Measurements from ENCODE around the gene HNRNPA2B1. TPM values are rescaled to one million over a fixed set of nuclear protein-coding genes. Genes with fewer than 3 reads are reported as not detected.

The HNRNPA2B1 gene
- total RNA-seq, 2 donors from 2014 or later: 913 to 1,007 TPM

DNA sequence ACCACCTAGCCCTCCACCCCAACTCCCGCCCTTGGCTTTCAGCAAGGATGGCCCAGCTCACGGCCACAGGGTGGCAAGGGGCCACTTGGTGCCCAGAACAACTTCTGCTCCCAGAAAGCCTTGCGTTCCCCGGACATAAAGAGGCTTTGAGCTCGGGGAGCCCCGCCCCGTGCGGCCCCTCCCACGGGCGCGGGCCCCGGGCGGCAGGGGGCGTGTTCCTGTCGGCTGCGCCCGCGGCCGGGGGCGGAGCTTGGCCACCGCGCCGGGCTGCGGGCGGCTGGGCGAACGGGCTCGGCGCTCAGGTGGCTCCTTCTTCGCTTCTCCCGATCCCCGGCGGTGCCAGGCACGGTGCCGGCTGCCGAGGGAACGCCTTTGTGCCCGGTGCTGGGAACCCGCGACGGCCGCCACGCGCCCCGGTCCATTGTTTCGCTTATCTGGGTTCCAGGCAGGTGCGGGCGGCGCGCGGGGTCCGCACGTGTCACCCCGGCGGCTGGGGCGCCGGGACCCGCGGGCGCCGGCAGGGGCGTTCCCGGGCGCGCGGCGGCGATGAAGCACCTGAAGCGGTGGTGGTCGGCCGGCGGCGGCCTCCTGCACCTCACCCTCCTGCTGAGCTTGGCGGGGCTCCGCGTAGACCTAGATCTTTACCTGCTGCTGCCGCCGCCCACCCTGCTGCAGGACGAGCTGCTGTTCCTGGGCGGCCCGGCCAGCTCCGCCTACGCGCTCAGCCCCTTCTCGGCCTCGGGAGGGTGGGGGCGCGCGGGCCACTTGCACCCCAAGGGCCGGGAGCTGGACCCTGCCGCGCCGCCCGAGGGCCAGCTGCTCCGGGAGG is 48.4 kb downstream of the HNRNPA2B1 start, which contains the start of gene NFE2L3:
TSS of gene NFE2L3 (plus strand) at position 246 of the 829 bp plus-strand sequence. CDS start at position 547, 301 bp downstream.
- Mint-ChIP-seq H3K4me3 (peak within 1 kb of the TSS; percentile 90), H3K36me3 (ENCODE audit: low read depth) (peaks cover 8% of the 10 kb centered on the region), H3K27ac (peak within 1 kb of the TSS; percentile 88), H3K9me3 (peaks cover 12% of the 10 kb centered on the region), H3K27me3 (ENCODE audit: insufficient read depth) (no peaks in the 10 kb centered on the region), H3K4me1 (peaks cover 35% of the 10 kb centered on the region)
- WGBS, 2 experiments (ENCODE audit: insufficient coverage in 1 of 2, insufficient read length in 1 of 2): 0 to 1% methylated on average over 8 to 95 of the region's 95 CpGs
- Histone ChIP-seq H3K36me3 (ENCODE audit: control insufficient read depth, insufficient read depth, low read length) (no peaks in the 10 kb centered on the region), H3K4me1 (ENCODE audit: control insufficient read depth, insufficient read depth, low read length) (peaks cover 9% of the 10 kb centered on the region), H3K27ac (ENCODE audit: low read depth, low read length) (no peak within 1 kb of the TSS), H3K4me3 (ENCODE audit: low read length) (peak within 1 kb of the TSS; percentile 86), H3K9me3 (ENCODE audit: control insufficient read depth, low read length) (no peaks in the 10 kb centered on the region), H3K9ac (ENCODE audit: extremely low read depth, low read length, poor library complexity, severe bottlenecking) (peak within 1 kb of the TSS; percentile 21), H3K27me3 (ENCODE audit: control insufficient read depth, insufficient read depth, low read length, poor library complexity, severe bottlenecking) (no peaks in the 10 kb centered on the region)
- peak; percentile 92 for DNase-seq
- TF ChIP-seq, protein P1, sequence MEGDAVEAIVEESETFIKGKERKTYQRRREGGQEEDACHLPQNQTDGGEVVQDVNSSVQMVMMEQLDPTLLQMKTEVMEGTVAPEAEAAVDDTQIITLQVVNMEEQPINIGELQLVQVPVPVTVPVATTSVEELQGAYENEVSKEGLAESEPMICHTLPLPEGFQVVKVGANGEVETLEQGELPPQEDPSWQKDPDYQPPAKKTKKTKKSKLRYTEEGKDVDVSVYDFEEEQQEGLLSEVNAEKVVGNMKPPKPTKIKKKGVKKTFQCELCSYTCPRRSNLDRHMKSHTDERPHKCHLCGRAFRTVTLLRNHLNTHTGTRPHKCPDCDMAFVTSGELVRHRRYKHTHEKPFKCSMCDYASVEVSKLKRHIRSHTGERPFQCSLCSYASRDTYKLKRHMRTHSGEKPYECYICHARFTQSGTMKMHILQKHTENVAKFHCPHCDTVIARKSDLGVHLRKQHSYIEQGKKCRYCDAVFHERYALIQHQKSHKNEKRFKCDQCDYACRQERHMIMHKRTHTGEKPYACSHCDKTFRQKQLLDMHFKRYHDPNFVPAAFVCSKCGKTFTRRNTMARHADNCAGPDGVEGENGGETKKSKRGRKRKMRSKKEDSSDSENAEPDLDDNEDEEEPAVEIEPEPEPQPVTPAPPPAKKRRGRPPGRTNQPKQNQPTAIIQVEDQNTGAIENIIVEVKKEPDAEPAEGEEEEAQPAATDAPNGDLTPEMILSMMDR (conservative IDR thresholded peaks at IDR 0.05): no peak

DNA sequence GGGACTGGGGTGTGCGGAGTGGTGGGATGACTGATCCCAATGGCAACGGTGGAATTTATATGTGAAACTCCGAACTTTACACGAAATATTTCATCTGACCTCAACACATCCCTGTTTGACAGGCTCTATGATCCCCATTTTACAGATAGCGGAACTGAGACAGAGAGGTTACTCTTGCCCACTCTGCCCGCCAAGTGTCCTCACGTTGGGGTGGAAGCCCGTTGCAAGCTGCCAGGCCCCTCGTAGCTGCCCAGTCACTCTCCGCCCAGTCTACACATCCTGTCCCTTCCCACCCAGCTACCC is 48.9 kb downstream of the HNRNPA2B1 start:
- H3K36me3 Mint-ChIP-seq (ENCODE audit: low read depth): peaks cover 7% of the 10 kb centered on the region
- Histone ChIP-seq H3K4me1 (ENCODE audit: control insufficient read depth, insufficient read depth, low read length) (peaks cover 9% of the 10 kb centered on the region), H3K9me3 (ENCODE audit: control insufficient read depth, low read length) (no peaks in the 10 kb centered on the region), H3K9ac (ENCODE audit: extremely low read depth, low read length, poor library complexity, severe bottlenecking) (no peak overlapping the region), H3K27ac (ENCODE audit: low read depth, low read length) (no peak overlapping the region), H3K4me3 (ENCODE audit: low read length) (peak overlapping the region; percentile 60), H3K27me3 (ENCODE audit: control insufficient read depth, insufficient read depth, low read length, poor library complexity, severe bottlenecking) (no peaks in the 10 kb centered on the region), H3K36me3 (ENCODE audit: control insufficient read depth, insufficient read depth, low read length) (no peaks in the 10 kb centered on the region)
- peaks cover 35% of the 10 kb centered on the region for H3K4me1 Mint-ChIP-seq
- peaks cover 17% of the 10 kb centered on the region for H3K9me3 Mint-ChIP-seq
- TF ChIP-seq, protein P1 (conservative IDR thresholded peaks at IDR 0.05): no peak
- 89 to 99% methylated on average over 8 to 10 of the region's 10 CpGs for WGBS, 2 experiments (ENCODE audit: insufficient coverage in 1 of 2, insufficient read length in 1 of 2)
- H3K4me3 Mint-ChIP-seq: peak overlapping the region; percentile 90
- H3K27ac Mint-ChIP-seq: peak overlapping the region; percentile 86
- no peak for DNase-seq
- H3K27me3 Mint-ChIP-seq (ENCODE audit: insufficient read depth): no peaks in the 10 kb centered on the region

DNA sequence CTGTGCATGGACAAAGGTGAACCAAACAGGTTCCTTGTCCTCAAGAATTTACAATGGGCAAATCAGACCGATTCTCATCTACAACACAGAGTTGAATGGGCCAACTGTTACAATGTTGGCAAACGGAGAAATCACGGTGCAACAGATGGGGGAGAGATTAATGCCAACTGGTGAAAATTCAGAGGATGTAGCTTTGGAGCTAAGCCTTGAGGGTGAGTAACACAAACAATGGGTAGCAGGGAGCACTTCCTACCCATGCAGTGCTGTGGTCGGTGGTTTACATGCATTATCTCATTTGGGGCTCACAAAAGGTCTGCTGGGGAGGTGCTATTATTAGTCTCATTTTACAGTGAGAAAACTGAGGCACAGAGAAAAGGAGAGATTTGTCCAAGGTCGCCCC is 49.5 kb downstream of the HNRNPA2B1 start:
- no peaks in the 10 kb centered on the region for H3K27me3 Mint-ChIP-seq (ENCODE audit: insufficient read depth)
- peaks cover 6% of the 10 kb centered on the region for H3K36me3 Mint-ChIP-seq (ENCODE audit: low read depth)

More for the DNA sequence above, 49.5 kb downstream of the HNRNPA2B1 start:
- Histone ChIP-seq H3K36me3 (ENCODE audit: control insufficient read depth, insufficient read depth, low read length) (no peaks in the 10 kb centered on the region), H3K4me1 (ENCODE audit: control insufficient read depth, insufficient read depth, low read length) (peaks cover 9% of the 10 kb centered on the region), H3K4me3 (ENCODE audit: low read length) (no peak overlapping the region), H3K27ac (ENCODE audit: low read depth, low read length) (no peak overlapping the region), H3K27me3 (ENCODE audit: control insufficient read depth, insufficient read depth, low read length, poor library complexity, severe bottlenecking) (no peaks in the 10 kb centered on the region), H3K9ac (ENCODE audit: extremely low read depth, low read length, poor library complexity, severe bottlenecking) (no peak overlapping the region), H3K9me3 (ENCODE audit: control insufficient read depth, low read length) (no peaks in the 10 kb centered on the region)
- Mint-ChIP-seq H3K9me3 (peaks cover 17% of the 10 kb centered on the region), H3K4me1 (peaks cover 32% of the 10 kb centered on the region), H3K4me3 (peak overlapping the region; percentile 90), H3K27ac (no peak overlapping the region)
- WGBS, 2 experiments (ENCODE audit: insufficient coverage in 1 of 2, insufficient read length in 1 of 2): 89% methylated on average over 5 of the region's 5 CpGs
- TF ChIP-seq, protein P1 (conservative IDR thresholded peaks at IDR 0.05): no peak
- DNase-seq: no peak

Measured in endodermal cell (in vitro differentiated cells).